T-helper 2 cell treated with Interferon-gamma antibody and Interleukin-4, amounts not matched to agents 100 ng/mL and 5 ng/mL, for 36 hours (primary cell): Measurements from ENCODE around the gene MYO1G. TPM values are rescaled to one million over a fixed set of nuclear protein-coding genes. Genes with fewer than 3 reads are reported as not detected.

Experiments used
- intact Hi-C: fragments of 100-400 bp; cut with micrococcal nuclease; formaldehyde crosslinking; loops from one replicate; pipeline ENCODE4 v1.15.1; 2023
- total RNA-seq: library from RNA; stranded (reverse); gene quantifications from 2 replicates; pipeline ENCODE4 v1.2.3, GENCODE V29; 2022

MYO1G gene
- total RNA-seq, 1 donor from 2014 or later, result 533 TPM

GRCh38 chr7:44983742-44984477 lies 5.1 kb upstream of the MYO1G start:
- intact Hi-C loops, result no loop called here

GRCh38 chr7:44982970-44983369 lies 4.2 kb upstream of the MYO1G start:
- intact Hi-C loops, result no loop called here

GRCh38 chr7:44982535-44982923 lies 3.7 kb upstream of the MYO1G start:
- intact Hi-C loops, result no loop called here

GRCh38 chr7:44981035-44981706 lies 2.4 kb upstream of the MYO1G start:
- intact Hi-C loops, result loop anchor here (2.0 kb wide), 1 partner anchor 66 kb away; no protein-coding TSS in a partner anchor

- intact Hi-C loops, result loop anchor here (2.0 kb wide), 1 partner anchor 66 kb away; no protein-coding TSS in a partner anchor
Measured at GRCh38 chr7:44980393-44981034, 1.7 kb upstream of the MYO1G start.

- intact Hi-C loops, result loop anchor here (1.0 to 5.0 kb wide), 9 partner anchors 21 to 372 kb away; partner anchors contain the start of genes CCM2, H2AZ2, OGDH and PPIA
Measured at GRCh38 chr7:44979481-44980392, 922 bp upstream of the MYO1G start.

GRCh38 chr7:44977959-44978335 lies 868 bp downstream of the MYO1G start:
- intact Hi-C loops, result loop anchor here (1.0 to 5.0 kb wide), 5 partner anchors 8 to 371 kb away; partner anchors contain the start of genes H2AZ2, OGDH and PPIA

- intact Hi-C loops, result loop anchor here (1.0 to 5.0 kb wide), 2 partner anchors 9 to 370 kb away; partner anchors contain the start of gene OGDH
Measured at GRCh38 chr7:44977304-44977958, 1.4 kb downstream of the MYO1G start.

- intact Hi-C loops, result loop anchor here (1.0 to 5.0 kb wide), 2 partner anchors 10 to 369 kb away; partner anchors contain the start of gene OGDH
Measured at GRCh38 chr7:44976746-44977196, 2.0 kb downstream of the MYO1G start.

- intact Hi-C loops, result loop anchor here (5.0 kb wide), 1 partner anchor 369 kb away; the partner anchor contains the start of gene OGDH
Measured at GRCh38 chr7:44976040-44976745, 2.6 kb downstream of the MYO1G start.

GRCh38 chr7:44975331-44976039 lies 3.3 kb downstream of the MYO1G start:
- intact Hi-C loops, result loop anchor here (5.0 kb wide), 1 partner anchor 368 kb away; the partner anchor contains the start of gene OGDH

GRCh38 chr7:44974549-44974948 lies 4.3 kb downstream of the MYO1G start:
- intact Hi-C loops, result no loop called here

GRCh38 chr7:44973610-44974401 lies 5.0 kb downstream of the MYO1G start:
- intact Hi-C loops, result no loop called here

- intact Hi-C loops, result no loop called here
Measured at GRCh38 chr7:44972562-44972961, 6.3 kb downstream of the MYO1G start.

GRCh38 chr7:44971902-44972441 lies 6.8 kb downstream of the MYO1G start:
- intact Hi-C loops, result no loop called here

- intact Hi-C loops, result no loop called here
Measured at GRCh38 chr7:44971188-44971901, 7.5 kb downstream of the MYO1G start.

GRCh38 chr7:44970523-44971051 lies 8.2 kb downstream of the MYO1G start:
- intact Hi-C loops, result no loop called here
